Right hindlimb (tissue), 1 donor: ENCODE data around the gene ALOX15.
"Not testable (repeated sequence)": the region's sequence is repeated elsewhere in the genome, so short reads cannot be mapped to it uniquely, and the experiment has no call there.

Experiments
- DNase-seq: peaks from one replicate; pipeline ENCODE4 v3.0.0-alpha.2; 2018

ALOX15 gene

GRCh38 chr17:4641297-4642195, at the start of gene ALOX15:
TSS of gene ALOX15 (minus strand) at chr17:4641678. CDS start at chr17:4641651, 27 bp downstream.
- no peak for DNase-seq

- DNase-seq: no peak
Observed at GRCh38 chr17:4690745-4691144, 49.3 kb upstream of the ALOX15 start.

GRCh38 chr17:4689872-4690271, 48.4 kb upstream of the ALOX15 start:
- DNase-seq: not testable (repeated sequence)

GRCh38 chr17:4683739-4684138, 42.3 kb upstream of the ALOX15 start:
- peak; percentile 60 for DNase-seq

- DNase-seq: no peak
Observed at GRCh38 chr17:4679658-4680057, 38.2 kb upstream of the ALOX15 start.

- no peak for DNase-seq
Observed at GRCh38 chr17:4678448-4679026, 37.1 kb upstream of the ALOX15 start.

GRCh38 chr17:4676791-4677190, 35.3 kb upstream of the ALOX15 start:
- DNase-seq: no peak

GRCh38 chr17:4675791-4676190, 34.3 kb upstream of the ALOX15 start:
- DNase-seq: no peak

- DNase-seq: no peak
Observed at GRCh38 chr17:4674685-4674998, 33.2 kb upstream of the ALOX15 start.

- DNase-seq: no peak
Observed at GRCh38 chr17:4673986-4674684, 32.7 kb upstream of the ALOX15 start.

GRCh38 chr17:4673169-4673568, 31.7 kb upstream of the ALOX15 start:
- DNase-seq: no peak

GRCh38 chr17:4672751-4673150, 31.3 kb upstream of the ALOX15 start:
- DNase-seq: no peak

GRCh38 chr17:4672055-4672630, 30.7 kb upstream of the ALOX15 start:
- DNase-seq: no peak

GRCh38 chr17:4667166-4667565, 25.7 kb upstream of the ALOX15 start:
- DNase-seq: no peak

- DNase-seq: no peak
Observed at GRCh38 chr17:4666296-4666695, 24.8 kb upstream of the ALOX15 start.

- DNase-seq: no peak
Observed at GRCh38 chr17:4665027-4665426, 23.5 kb upstream of the ALOX15 start.

GRCh38 chr17:4664230-4664629, 22.8 kb upstream of the ALOX15 start:
- DNase-seq: no peak

GRCh38 chr17:4663711-4664110, 22.2 kb upstream of the ALOX15 start:
- DNase-seq: no peak

GRCh38 chr17:4658478-4659305, 17.2 kb upstream of the ALOX15 start:
- no peak for DNase-seq

- DNase-seq: no peak
Observed at GRCh38 chr17:4657678-4658077, 16.2 kb upstream of the ALOX15 start.

- not testable (repeated sequence) for DNase-seq
Observed at GRCh38 chr17:4655933-4656332, 14.5 kb upstream of the ALOX15 start.

- no peak for DNase-seq
Observed at GRCh38 chr17:4652997-4653396, 11.5 kb upstream of the ALOX15 start.

GRCh38 chr17:4648741-4649140, 7.3 kb upstream of the ALOX15 start:
- DNase-seq: no peak
